Measurements from ENCODE around the gene MSRB3.

MSRB3 gene

DNA sequence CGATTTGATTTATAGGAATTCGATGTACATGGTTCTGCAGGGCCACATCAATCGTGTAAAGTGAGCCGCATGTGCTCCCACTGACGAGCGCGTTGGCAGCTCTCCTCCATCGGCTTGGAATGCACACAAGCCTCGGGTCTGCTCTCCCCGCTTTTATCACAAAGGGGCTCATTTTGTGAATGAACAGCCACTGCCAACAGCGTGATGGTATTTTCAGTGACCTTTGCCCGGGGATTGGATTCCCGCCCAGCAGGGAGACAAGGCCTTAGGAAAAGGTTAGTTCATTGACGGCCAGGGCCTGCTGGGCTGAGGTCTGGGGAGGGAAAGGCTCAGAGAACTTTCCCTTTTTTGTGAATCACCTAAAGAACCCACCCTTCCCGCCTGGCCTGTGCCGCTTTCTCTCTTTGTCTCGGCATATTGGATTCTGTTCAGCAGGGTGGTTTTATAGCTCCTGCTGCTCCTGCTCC, 232.1 kb downstream of the MSRB3 start:
- no peak for TF ChIP-seq CTCF (IDR thresholded peaks at IDR 0.05; ENCODE audit: low read depth, low read length, missing control alignments)
- H3K4me3 ChIP-seq (replicated peaks; ENCODE audit: low read depth, low read length): no peak overlapping the region
- no peak for DNase-seq (ENCODE audit: extremely low read depth, low read depth)

DNA sequence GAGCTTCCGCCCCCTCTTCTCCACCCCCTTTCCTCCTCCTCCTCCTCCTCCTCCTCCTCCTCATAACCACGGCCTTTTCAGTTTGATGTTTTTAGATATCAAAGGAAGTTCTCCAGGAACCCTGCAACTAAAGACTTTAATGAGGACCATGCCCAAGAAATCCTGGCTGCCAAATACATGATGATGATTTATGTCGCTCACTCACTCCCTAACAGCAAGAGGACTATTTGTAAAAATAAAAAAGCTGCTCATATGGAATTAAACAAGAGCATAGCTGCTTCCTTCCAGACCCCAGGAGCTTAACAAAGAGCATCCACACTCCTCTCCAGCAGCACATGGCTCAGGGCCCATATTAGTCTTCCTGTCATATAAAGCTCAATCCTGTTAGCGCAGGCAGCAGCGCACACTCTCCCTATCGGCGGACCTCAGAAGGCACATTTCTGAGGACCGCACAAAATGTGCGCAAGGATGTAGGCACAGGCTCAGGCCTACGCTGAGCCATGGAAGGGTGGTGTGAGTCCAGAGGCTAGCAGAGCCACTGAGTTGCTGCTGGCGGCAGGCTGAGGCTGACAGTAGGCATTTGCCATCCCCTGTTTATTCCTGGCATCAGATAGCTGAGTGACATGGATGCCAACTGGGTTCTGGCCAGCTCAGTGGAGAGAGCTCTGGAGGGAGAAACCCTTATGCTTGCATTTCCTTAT, 232.8 kb downstream of the MSRB3 start:
- H3K4me3 ChIP-seq (replicated peaks; ENCODE audit: low read depth, low read length): no peak overlapping the region
- TF ChIP-seq CTCF (IDR thresholded peaks at IDR 0.05; ENCODE audit: low read depth, low read length, missing control alignments): no peak
- DNase-seq (ENCODE audit: extremely low read depth, low read depth): no peak

GRCh38 chr12:65511912-65512311, 233.4 kb downstream of the MSRB3 start:
- no peak for DNase-seq (ENCODE audit: extremely low read depth, low read depth)
- no peak for TF ChIP-seq CTCF (IDR thresholded peaks at IDR 0.05; ENCODE audit: low read depth, low read length, missing control alignments)

More at GRCh38 chr12:65511912-65512311, 233.4 kb downstream of the MSRB3 start:
- no peak overlapping the region for H3K4me3 ChIP-seq (replicated peaks; ENCODE audit: low read depth, low read length)

Data from HFF-Myc (cell line).